Breast epithelium (tissue), 4 donors: ENCODE measurements around the gene RAPH1. TPM values are rescaled to one million over a fixed set of nuclear protein-coding genes. Genes with fewer than 3 reads are reported as not detected.

Experiments used
- DNase-seq, 2 donors: peaks; one replicate each; pipeline ENCODE4 v3.0.0-alpha.2; 2019; ENCODE audit warnings: low spot score in 2 of 2
- H3K27ac ChIP-seq, 2 donors: fragments of 200-600 bp; sonication (generic) in 1 of 2; one replicate each; pipeline ENCODE4 v1.5.1; 2016 to 2019; ENCODE audit warnings: mild to moderate bottlenecking in 1 of 2
- H3K27me3 ChIP-seq, 2 donors: fragments of 200-600 bp; sonication (generic) in 1 of 2; one replicate each; pipeline versions ENCODE4 v1.5.1 to v1.6.0; 2017 to 2019; ENCODE audit warnings: control low read depth in 1 of 2, mild to moderate bottlenecking in 1 of 2
- H3K36me3 ChIP-seq: fragments of 200-600 bp; one replicate; pipeline ENCODE4 v1.5.1; 2019
- H3K4me1 ChIP-seq, 2 donors: fragments of 200-600 bp; sonication (generic); one replicate each; pipeline ENCODE4 v1.5.1; 2016 to 2019; ENCODE audit warnings: control low read depth in 1 of 2
- H3K4me3 ChIP-seq, 3 donors: fragments of 200-600 bp; sonication (generic); 1 replicate in 2 of 3; 2 replicates in 1 of 3; pipeline ENCODE4 v1.5.1; 2016 to 2019; ENCODE audit warnings: mild to moderate bottlenecking in 3 of 3, moderate library complexity in 2 of 3
- H3K9me3 ChIP-seq, 2 donors: fragments of 200-600 bp; sonication (generic) in 1 of 2; one replicate each; pipeline ENCODE4 v1.5.1; 2016 to 2019; ENCODE audit warnings: control low read depth in 1 of 2
- CTCF ChIP-seq, 3 donors: fragments of 450-650 bp; IDR thresholded peaks; one replicate each; pipeline ENCODE4 v1.5.1; 2016 to 2017; ENCODE audit warnings: antibody characterized with exemption in 3 of 3, mild to moderate bottlenecking in 3 of 3, moderate library complexity in 3 of 3
- POLR2A ChIP-seq: fragments of 450-650 bp; IDR thresholded peaks from one replicate; pipeline ENCODE4 v1.6.1; 2016; ENCODE audit warnings: antibody characterized with exemption, mild to moderate bottlenecking, moderate library complexity
- POLR2AphosphoS5 ChIP-seq, 3 donors: sonication (generic); formaldehyde crosslinking; IDR thresholded peaks; one replicate each; pipeline ENCODE4 v1.6.1; 2017; ENCODE audit warnings: antibody characterized with exemption in 3 of 3
- intact Hi-C: fragments of 100-400 bp; cut with DNase I; formaldehyde crosslinking; loops from one replicate; pipeline ENCODE4 v1.15.1; 2023; ENCODE audit warnings: low total_unique reads
- total RNA-seq, 3 donors: library from RNA; depleted of rRNA; stranded (reverse); fragments of >200 nt; gene quantifications; one replicate each; pipeline ENCODE4 v1.1.0, GENCODE V29; 2016

The RAPH1 gene
- total RNA-seq, 3 donors from 2014 or later, result 33.0 to 66.9 (median 62.3) TPM

GRCh38 chr2:203470371-203470770 is 64.7 kb downstream of the RAPH1 start:
- Histone ChIP-seq H3K36me3 (no peaks in the 10 kb centered on the region), H3K27me3 (no peaks in the 10 kb centered on the region), H3K4me3 (no peak overlapping the region), H3K4me1 (no peaks in the 10 kb centered on the region), H3K27ac (no peak overlapping the region), H3K9me3 (no peaks in the 10 kb centered on the region)
- no peak for DNase-seq
- intact Hi-C loops, result no loop called here
- TF ChIP-seq POLR2A (no peak), CTCF (IDR thresholded peaks at IDR 0.05) (no peak), POLR2AphosphoS5 (IDR thresholded peaks at IDR 0.05) (no peak)

GRCh38 chr2:203469546-203469945 is 65.6 kb downstream of the RAPH1 start:
- Histone ChIP-seq H3K27me3 (no peaks in the 10 kb centered on the region), H3K9me3 (no peaks in the 10 kb centered on the region), H3K4me3 (no peak overlapping the region), H3K27ac (no peak overlapping the region), H3K4me1 (no peaks in the 10 kb centered on the region), H3K36me3 (no peaks in the 10 kb centered on the region)
- TF ChIP-seq POLR2AphosphoS5 (IDR thresholded peaks at IDR 0.05) (no peak), CTCF (IDR thresholded peaks at IDR 0.05) (no peak), POLR2A (no peak)
- no peak for DNase-seq
- intact Hi-C loops, result no loop called here

- TF ChIP-seq POLR2A, result no peak
- TF ChIP-seq CTCF (IDR thresholded peaks at IDR 0.05), result no peak
- no peak for TF ChIP-seq POLR2AphosphoS5 (IDR thresholded peaks at IDR 0.05)
- DNase-seq, result no peak
- Histone ChIP-seq H3K27me3 (no peaks in the 10 kb centered on the region), H3K36me3 (no peaks in the 10 kb centered on the region), H3K27ac (no peak overlapping the region), H3K4me3 (no peak overlapping the region), H3K4me1 (no peaks in the 10 kb centered on the region), H3K9me3 (no peaks in the 10 kb centered on the region)
- intact Hi-C loops, result no loop called here
Observed at GRCh38 chr2:203463266-203463678, 71.8 kb downstream of the RAPH1 start.

GRCh38 chr2:203462308-203462707 is 72.8 kb downstream of the RAPH1 start:
- Histone ChIP-seq H3K27ac (no peak overlapping the region), H3K4me3 (no peak overlapping the region), H3K9me3 (no peaks in the 10 kb centered on the region), H3K4me1 (no peaks in the 10 kb centered on the region), H3K36me3 (no peaks in the 10 kb centered on the region), H3K27me3 (no peaks in the 10 kb centered on the region)
- no peak for DNase-seq
- TF ChIP-seq POLR2AphosphoS5 (IDR thresholded peaks at IDR 0.05) (no peak), CTCF (IDR thresholded peaks at IDR 0.05) (no peak), POLR2A (no peak)
- intact Hi-C loops, result no loop called here

GRCh38 chr2:203461746-203462145 is 73.4 kb downstream of the RAPH1 start:
- Histone ChIP-seq H3K27ac (no peak overlapping the region), H3K9me3 (no peaks in the 10 kb centered on the region), H3K36me3 (no peaks in the 10 kb centered on the region), H3K27me3 (no peaks in the 10 kb centered on the region), H3K4me3 (no peak overlapping the region), H3K4me1 (no peaks in the 10 kb centered on the region)
- no peak for DNase-seq
- intact Hi-C loops, result no loop called here
- no peak for TF ChIP-seq CTCF (IDR thresholded peaks at IDR 0.05)
- TF ChIP-seq POLR2AphosphoS5 (IDR thresholded peaks at IDR 0.05), result no peak
- no peak for TF ChIP-seq POLR2A
